SHP77 (cell line): ENCODE data around the gene SLC9A6.

Experiments
- DNase-seq, 2 experiments: peaks; one replicate each; lab custom pipeline; 2025; lab: John Stamatoyannopoulos, UW

SLC9A6 gene

DNA sequence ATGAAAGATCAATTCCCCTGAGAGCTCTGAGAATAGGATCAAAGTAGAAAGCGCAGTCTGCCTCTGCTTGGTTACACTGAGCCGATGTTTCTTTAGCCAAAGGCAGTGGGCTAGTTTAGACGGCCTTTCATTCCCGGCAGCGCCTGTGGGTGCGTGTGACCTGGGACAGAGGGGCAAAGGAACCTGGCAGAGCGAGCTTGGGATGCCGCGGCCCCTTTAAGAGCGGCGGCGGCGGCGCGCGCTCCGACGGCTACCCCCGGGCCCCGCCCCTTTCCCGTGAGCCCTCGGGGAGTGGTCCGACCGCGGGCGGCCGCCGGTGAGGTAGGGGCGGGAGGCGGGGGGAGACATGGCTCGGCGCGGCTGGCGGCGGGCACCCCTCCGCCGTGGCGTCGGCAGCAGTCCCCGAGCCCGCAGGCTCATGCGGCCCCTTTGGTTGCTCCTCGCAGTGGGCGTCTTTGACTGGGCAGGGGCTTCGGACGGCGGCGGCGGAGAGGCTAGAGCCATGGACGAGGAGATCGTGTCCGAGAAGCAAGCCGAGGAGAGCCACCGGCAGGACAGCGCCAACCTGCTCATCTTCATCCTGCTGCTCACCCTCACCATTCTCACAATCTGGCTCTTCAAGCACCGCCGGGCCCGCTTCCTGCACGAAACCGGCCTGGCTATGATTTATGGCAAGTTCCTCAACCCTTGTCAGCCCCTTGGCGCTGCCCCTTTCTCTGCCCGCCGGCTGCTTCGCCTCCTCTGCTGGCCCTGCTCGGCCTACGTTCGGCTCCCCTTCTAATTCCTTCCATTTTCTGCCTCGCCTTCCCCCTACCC, at the start of gene SLC9A6:
Gene SLC9A6 (plus strand): TSS at position 279 of the 816 bp plus-strand sequence. CDS start 224 bp downstream, at position 503.
- peak; percentile 17 to 50 for DNase-seq

DNA sequence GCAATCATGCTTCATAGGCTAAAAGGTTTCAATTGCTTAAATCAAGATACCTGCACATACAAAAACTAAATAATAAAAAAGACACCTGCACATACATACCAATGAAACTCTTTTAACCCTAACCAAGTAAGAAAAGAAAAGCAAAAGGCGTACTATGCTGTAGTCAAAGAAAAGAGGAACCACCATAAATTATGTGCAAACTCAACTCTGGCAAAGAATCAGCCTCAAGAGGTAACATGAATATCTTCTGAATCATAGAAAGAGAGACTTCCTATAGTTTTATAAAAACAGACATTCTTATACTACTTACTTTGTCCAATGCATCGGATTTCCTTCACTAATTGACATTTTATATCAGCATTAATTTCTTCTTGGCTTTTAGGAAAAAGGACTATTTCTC, 40.7 kb upstream of the SLC9A6 start:
- no peak for DNase-seq

- no peak for DNase-seq
Measured at GRCh38 chrX:135951291-135951690, 33.9 kb upstream of the SLC9A6 start.

DNA sequence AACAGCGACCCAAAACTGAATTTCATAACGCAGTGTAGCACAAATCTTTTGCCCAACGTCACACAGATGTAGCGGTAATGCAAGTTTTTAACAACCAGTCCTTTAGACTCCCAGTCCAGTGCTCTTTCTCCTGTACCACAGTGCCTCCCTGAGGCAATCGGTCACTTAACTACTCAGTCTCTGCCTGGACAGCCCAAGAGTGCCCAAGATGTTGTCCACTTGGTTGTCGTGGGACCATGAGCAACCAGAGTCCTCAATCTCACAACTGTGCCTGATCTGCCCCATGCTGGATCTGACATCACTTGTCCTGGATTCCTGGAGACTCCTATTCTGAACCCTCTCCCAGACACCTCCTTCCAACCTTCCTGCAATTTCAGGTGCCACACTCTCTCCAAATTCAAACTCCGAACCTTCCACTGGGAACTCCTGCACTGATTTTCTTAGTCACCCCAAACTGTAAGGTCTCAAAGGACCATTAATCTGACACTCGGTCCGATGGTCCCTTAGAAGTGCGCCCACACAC, 12.1 kb upstream of the SLC9A6 start:
- no peak for DNase-seq

- peak; percentile 41 to 66 for DNase-seq
Measured at GRCh38 chrX:135973548-135974278, 11.5 kb upstream of the SLC9A6 start, which contains the start of gene MMGT1. TSS of gene MMGT1 (minus strand) at chrX:135973988. CDS start at chrX:135973675, 313 bp downstream.

GRCh38 chrX:135974279-135974856, 10.9 kb upstream of the SLC9A6 start:
- DNase-seq: peak in 1 of 2 experiments; percentile 24

GRCh38 chrX:135975421-135975820, 9.8 kb upstream of the SLC9A6 start:
- no peak for DNase-seq

DNA sequence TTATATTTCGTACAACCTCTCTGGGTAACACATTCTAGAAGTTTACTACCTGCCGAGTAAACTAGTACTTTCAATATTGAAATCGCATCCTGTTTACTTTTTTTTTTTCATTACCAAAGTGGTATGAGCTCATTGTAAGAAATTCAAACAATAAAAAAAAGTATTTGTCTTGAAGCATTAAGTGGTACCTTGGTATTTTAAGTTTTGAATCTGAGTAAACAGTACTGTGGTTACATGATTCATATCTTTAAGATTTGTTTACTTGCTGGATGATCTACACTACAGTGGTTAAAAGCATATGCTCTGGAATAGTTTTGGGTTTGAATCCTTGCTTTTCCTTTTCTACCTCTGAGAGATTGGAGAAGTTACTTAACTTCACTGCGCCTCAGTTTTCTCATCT, 7.6 kb upstream of the SLC9A6 start:
- DNase-seq: no peak

DNA sequence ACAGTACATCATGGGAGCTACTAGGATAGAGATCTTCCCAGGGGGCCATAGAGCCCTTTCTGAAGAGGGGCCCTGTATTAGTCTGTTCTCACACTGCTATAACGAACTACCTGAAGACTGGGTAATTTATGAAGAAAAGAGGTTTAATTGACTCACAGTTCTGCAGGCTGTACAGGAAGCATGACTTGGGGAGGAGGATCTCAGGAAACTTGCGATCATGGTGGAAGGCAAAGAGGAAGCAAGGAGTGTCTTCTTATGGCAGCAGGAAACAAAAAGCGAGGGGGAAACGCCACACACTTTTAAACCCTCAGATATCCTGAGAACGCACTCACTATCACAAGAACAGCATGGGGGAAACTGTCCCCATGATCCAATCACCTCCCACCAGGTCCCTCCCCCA, 4.2 kb upstream of the SLC9A6 start:
- no peak for DNase-seq

GRCh38 chrX:135981668-135982067, 3.6 kb upstream of the SLC9A6 start:
- no peak for DNase-seq

- no peak for DNase-seq
Measured at GRCh38 chrX:135982860-135983259, 2.4 kb upstream of the SLC9A6 start.

GRCh38 chrX:135984256-135984655, 979 bp upstream of the SLC9A6 start:
- no peak for DNase-seq

DNA sequence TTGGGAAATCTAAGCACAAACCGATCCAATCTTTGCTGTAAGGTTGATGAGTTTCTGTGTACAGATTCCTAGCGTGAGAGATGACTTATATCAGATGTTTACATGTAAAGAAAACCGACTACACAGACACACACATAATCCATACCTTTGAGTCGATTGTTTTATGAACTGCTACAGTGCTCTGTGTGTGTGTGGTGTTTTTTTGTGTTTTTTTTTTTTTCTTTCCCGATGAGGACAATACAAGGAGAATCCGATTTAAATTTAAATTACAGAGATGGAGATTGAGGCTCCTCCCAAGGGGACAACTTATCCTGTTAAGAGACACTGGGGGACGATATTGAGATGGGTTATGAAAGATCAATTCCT, 461 bp upstream of the SLC9A6 start:
- no peak for DNase-seq

GRCh38 chrX:135985973-135986310, 707 bp downstream of the SLC9A6 start:
- DNase-seq: no peak

DNA sequence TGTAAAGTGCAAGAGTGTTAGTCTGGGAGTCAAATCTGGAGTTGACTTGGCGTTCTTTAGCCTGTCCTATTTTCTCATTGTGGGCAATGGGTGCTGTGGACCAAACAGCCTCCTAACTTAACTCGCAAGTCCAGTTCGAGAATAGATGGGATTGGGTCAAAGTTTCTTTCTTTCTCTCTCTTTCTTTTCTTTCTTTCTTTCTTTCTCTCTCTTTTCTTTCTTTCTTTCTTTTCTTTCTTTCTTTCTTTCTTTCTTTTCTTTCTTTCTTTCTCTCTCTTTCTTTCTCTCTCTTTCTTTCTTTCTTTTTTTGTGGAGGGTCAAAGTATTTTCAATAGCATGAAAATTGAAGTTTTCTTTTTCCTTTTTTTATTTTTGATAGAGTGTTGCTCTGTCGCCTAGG, 3.0 kb downstream of the SLC9A6 start:
- DNase-seq: no peak

GRCh38 chrX:136015016-136015415, 29.8 kb downstream of the SLC9A6 start:
- no peak for DNase-seq

GRCh38 chrX:136016881-136017280, 31.6 kb downstream of the SLC9A6 start:
- no peak for DNase-seq

- DNase-seq: no peak
Measured at GRCh38 chrX:136019226-136019625, 34.0 kb downstream of the SLC9A6 start.

GRCh38 chrX:136021160-136021559, 35.9 kb downstream of the SLC9A6 start:
- DNase-seq: no peak

- DNase-seq: no peak
Measured at GRCh38 chrX:136021903-136022302, 36.7 kb downstream of the SLC9A6 start.

DNA sequence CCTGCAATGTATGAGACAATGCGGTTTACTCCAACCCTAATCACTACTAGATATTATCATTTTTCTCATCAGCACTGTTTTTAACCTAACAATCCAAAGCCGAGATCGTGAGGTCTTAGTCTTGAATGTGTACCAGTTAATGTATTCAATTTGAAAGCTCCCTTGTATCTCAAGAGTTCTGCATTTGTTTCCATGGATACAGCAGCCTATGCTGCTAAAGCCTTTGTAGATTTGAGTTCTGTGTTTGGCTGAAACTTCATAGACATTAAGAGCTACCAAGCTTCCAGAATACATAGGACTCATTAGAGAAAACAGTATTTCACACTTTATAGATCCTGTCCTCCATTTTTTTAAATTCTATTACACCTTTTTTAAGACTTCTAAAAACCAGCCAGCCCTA, 39.9 kb downstream of the SLC9A6 start:
- DNase-seq: no peak

GRCh38 chrX:136028383-136028984, 43.2 kb downstream of the SLC9A6 start:
- DNase-seq: peak in 1 of 2 experiments; percentile 14
